DOHH2 (cell line): ENCODE measurements around the gene SLC25A14.

Source experiments
- H3F3A ChIP-seq: fragments of 200-600 bp; sonication (generic), shearing (Covaris generic); 2 replicates; pipeline ENCODE4 v1.6.0; 2016; ENCODE audit warnings: antibody characterized with exemption, mild to moderate bottlenecking; ENCODE audit not compliant: control insufficient read depth, insufficient read depth
- H3K27ac ChIP-seq: fragments of 200-600 bp; sonication (generic); 2 replicates; pipeline ENCODE4 v1.5.1; 2014; ENCODE audit warnings: low read depth, mild to moderate bottlenecking, low read length, moderate library complexity
- H3K27me3 ChIP-seq: fragments of 200-600 bp; sonication (generic); 2 replicates; pipeline ENCODE4 v1.6.1; 2014; ENCODE audit warnings: mild to moderate bottlenecking, low read length, mixed read lengths; ENCODE audit not compliant: control insufficient read depth
- H3K36me3 ChIP-seq: fragments of 200-600 bp; sonication (generic); 2 replicates; pipeline ENCODE4 v1.6.1; 2014; ENCODE audit warnings: mild to moderate bottlenecking, low read length, moderate library complexity, mixed read lengths; ENCODE audit not compliant: control insufficient read depth
- H3K4me1 ChIP-seq: fragments of 200-600 bp; sonication (generic); 2 replicates; pipeline ENCODE4 v1.6.1; 2014; ENCODE audit warnings: mild to moderate bottlenecking, low read length, mixed read lengths; ENCODE audit not compliant: control insufficient read depth
- H3K4me2 ChIP-seq: fragments of 200-600 bp; sonication (generic); 2 replicates; pipeline ENCODE4 v1.6.0; 2014; ENCODE audit warnings: mild to moderate bottlenecking, low read length, moderate library complexity
- H3K4me3 ChIP-seq: fragments of 200-600 bp; sonication (generic); 2 replicates; pipeline ENCODE4 v1.5.1; 2014; ENCODE audit warnings: mild to moderate bottlenecking, low read length, mixed read lengths
- H3K79me2 ChIP-seq: fragments of 200-600 bp; sonication (generic); 2 replicates; pipeline ENCODE4 v1.6.1; 2014; ENCODE audit warnings: mild to moderate bottlenecking, low read length, mixed read lengths; ENCODE audit not compliant: control insufficient read depth
- H3K9me2 ChIP-seq: fragments of 200-600 bp; sonication (generic); replicated peaks from 2 replicates; pipeline ENCODE4 v1.6.1; 2014; ENCODE audit warnings: mild to moderate bottlenecking, low read length, mixed read lengths; ENCODE audit not compliant: control insufficient read depth
- H3K9me3 ChIP-seq: fragments of 200-600 bp; sonication (generic); 2 replicates; pipeline ENCODE4 v1.6.1; 2014; ENCODE audit warnings: antibody characterized with exemption, low read length, mixed read lengths; ENCODE audit not compliant: control insufficient read depth, insufficient read depth
- H4K20me1 ChIP-seq: fragments of 200-600 bp; sonication (generic); 2 replicates; pipeline ENCODE4 v1.6.0; 2014; ENCODE audit warnings: low read depth, mild to moderate bottlenecking, antibody characterized with exemption, low read length, moderate library complexity; ENCODE audit not compliant: control insufficient read depth, insufficient read depth
- CTCF ChIP-seq: fragments of 200-600 bp; sonication (generic); IDR thresholded peaks from one replicate; pipeline ENCODE4 v1.5.1; 2014; ENCODE audit warnings: antibody characterized with exemption, mild to moderate bottlenecking, low read depth, low read length; ENCODE audit not compliant: poor library complexity, severe bottlenecking
- EZH2phosphoT487 ChIP-seq: fragments of 200-600 bp; sonication (generic); IDR thresholded peaks from 2 replicates; pipeline ENCODE4 v1.6.1; 2017; ENCODE audit warnings: borderline replicate concordance, mild to moderate bottlenecking, antibody characterized with exemption, low read length, moderate library complexity, mixed read lengths

Gene SLC25A14

GRCh38 chrX:130402208-130402684 lies 62.5 kb downstream of the SLC25A14 start:
- Histone ChIP-seq H3K9me3 (no peaks in the 10 kb centered on the region), H3K4me1 (peaks cover 8% of the 10 kb centered on the region), H3K4me2 (peak overlapping the region; percentile 79), H3K36me3 (peaks cover 9% of the 10 kb centered on the region), H3K79me2 (peaks cover 23% of the 10 kb centered on the region), H3K4me3 (peak overlapping the region; percentile 80), H3F3A (no peaks in the 10 kb centered on the region), H3K27me3 (no peaks in the 10 kb centered on the region), H3K27ac (no peak overlapping the region), H3K9me2 (no peaks in the 10 kb centered on the region), H4K20me1 (no peaks in the 10 kb centered on the region)
- TF ChIP-seq CTCF (no peak), EZH2phosphoT487 (no peak)

- H3K27me3 ChIP-seq = no peaks in the 10 kb centered on the region
- peaks cover 17% of the 10 kb centered on the region for H3K36me3 ChIP-seq
- H3K4me2 ChIP-seq = no peak overlapping the region
- H3K79me2 ChIP-seq = no peaks in the 10 kb centered on the region
- TF ChIP-seq EZH2phosphoT487 (no peak), CTCF (no peak)
- H4K20me1 ChIP-seq = no peaks in the 10 kb centered on the region
- no peak overlapping the region for H3K4me3 ChIP-seq
- H3K9me3 ChIP-seq = no peaks in the 10 kb centered on the region
- H3K4me1 ChIP-seq = no peaks in the 10 kb centered on the region
- H3K27ac ChIP-seq = no peak overlapping the region
- no peaks in the 10 kb centered on the region for H3K9me2 ChIP-seq
- H3F3A ChIP-seq = no peaks in the 10 kb centered on the region
Measured at GRCh38 chrX:130413415-130413814, 73.7 kb downstream of the SLC25A14 start.

- Histone ChIP-seq H3K9me3 (no peaks in the 10 kb centered on the region), H3K27ac (no peak overlapping the region), H3F3A (no peaks in the 10 kb centered on the region), H3K4me2 (no peak overlapping the region), H3K4me1 (no peaks in the 10 kb centered on the region), H3K79me2 (no peaks in the 10 kb centered on the region), H3K4me3 (no peak overlapping the region), H4K20me1 (no peaks in the 10 kb centered on the region), H3K9me2 (no peaks in the 10 kb centered on the region), H3K36me3 (peaks cover 12% of the 10 kb centered on the region), H3K27me3 (no peaks in the 10 kb centered on the region)
- TF ChIP-seq CTCF (no peak), EZH2phosphoT487 (no peak)
Measured at GRCh38 chrX:130414800-130415199, 75.1 kb downstream of the SLC25A14 start.

GRCh38 chrX:130415201-130415600 lies 75.5 kb downstream of the SLC25A14 start:
- no peak overlapping the region for H3K4me2 ChIP-seq
- no peaks in the 10 kb centered on the region for H3K9me2 ChIP-seq
- H3F3A ChIP-seq = no peaks in the 10 kb centered on the region
- peaks cover 9% of the 10 kb centered on the region for H3K36me3 ChIP-seq
- H3K4me1 ChIP-seq = no peaks in the 10 kb centered on the region
- no peaks in the 10 kb centered on the region for H4K20me1 ChIP-seq
- no peaks in the 10 kb centered on the region for H3K27me3 ChIP-seq
- no peaks in the 10 kb centered on the region for H3K9me3 ChIP-seq
- H3K4me3 ChIP-seq = no peak overlapping the region
- no peak for TF ChIP-seq EZH2phosphoT487
- H3K27ac ChIP-seq = no peak overlapping the region
- H3K79me2 ChIP-seq = no peaks in the 10 kb centered on the region
